OCI-M2 (cell line): ENCODE data around the gene ARHGEF7.

ENCODE experiments used
- DNase-seq: peaks from one replicate; lab custom pipeline; 2025; ENCODE audit not compliant: unreplicated experiment; lab: John Stamatoyannopoulos, UW

The ARHGEF7 gene

GRCh38 chr13:111319998-111320911 is 205.1 kb downstream of the ARHGEF7 start, which contains the start of gene TEX29:
Gene TEX29 (plus strand): TSS chr13:111320642. CDS start chr13:111320891, 249 bp downstream.
- DNase-seq: no peak

DNA sequence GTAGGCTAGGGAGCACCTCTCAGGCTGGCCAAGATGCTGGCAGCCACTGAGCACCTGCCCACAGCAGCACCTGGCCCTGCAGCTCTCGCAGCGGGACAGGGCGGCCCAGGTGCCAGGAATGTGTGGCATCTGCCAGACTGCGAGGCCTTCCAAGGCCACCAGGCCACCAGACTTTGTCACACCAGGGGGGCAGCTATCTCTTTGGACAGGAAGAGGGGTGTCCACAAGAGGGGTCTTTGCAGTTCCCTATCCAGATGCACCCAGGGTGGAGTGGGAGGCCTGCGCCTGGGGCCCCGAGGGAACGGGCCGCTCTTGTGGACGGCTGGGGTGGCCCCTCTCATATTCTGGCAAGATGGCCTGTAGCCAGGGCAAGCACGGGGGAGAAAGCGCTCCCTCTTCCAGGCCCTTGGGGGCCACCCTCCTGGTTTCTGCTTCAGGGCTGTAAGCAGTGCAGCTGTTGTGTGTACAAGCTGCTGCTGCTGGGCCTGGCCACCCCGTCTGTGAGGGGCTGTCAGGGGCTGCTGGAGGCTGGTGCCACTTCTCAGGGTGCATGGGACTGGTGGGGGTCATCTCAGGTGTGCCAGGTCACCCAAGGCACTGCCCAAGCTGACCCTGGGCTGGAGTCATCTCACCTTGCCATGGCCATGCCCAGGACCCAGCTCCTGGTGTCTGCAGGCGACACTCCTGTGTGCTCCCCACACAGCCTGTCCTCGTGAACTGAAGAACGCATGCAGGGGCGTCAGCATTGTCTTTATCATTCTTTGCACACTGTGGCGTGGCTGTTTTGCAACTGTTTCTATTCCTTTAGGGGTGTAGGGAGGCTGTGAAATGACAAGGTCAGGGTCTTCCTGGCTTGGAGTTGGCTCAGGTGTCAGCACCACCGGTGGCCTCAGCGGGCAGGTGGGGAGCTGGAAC is 207.1 kb downstream of the ARHGEF7 start:
- DNase-seq: no peak

DNA sequence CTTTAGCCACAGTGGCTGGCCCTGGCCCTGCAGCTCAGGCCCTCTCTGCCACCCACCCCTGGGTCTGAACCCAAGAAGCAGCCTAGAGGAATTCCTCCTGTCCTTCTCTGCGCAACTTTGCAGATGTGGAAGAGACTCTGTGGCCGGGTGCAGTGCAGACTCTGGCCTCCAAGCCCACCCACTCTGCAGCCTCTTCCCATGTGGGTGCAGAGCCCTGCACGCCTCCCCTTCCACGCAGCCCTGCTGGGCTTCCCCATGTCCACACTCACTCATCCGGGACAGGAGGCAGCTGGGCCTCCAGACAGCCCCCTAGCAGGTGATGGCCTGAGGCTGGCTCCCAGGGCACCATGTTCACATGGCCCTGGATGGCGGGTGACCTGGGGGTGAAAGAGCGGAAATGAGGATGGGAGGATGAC is 207.8 kb downstream of the ARHGEF7 start:
- no peak for DNase-seq

DNA sequence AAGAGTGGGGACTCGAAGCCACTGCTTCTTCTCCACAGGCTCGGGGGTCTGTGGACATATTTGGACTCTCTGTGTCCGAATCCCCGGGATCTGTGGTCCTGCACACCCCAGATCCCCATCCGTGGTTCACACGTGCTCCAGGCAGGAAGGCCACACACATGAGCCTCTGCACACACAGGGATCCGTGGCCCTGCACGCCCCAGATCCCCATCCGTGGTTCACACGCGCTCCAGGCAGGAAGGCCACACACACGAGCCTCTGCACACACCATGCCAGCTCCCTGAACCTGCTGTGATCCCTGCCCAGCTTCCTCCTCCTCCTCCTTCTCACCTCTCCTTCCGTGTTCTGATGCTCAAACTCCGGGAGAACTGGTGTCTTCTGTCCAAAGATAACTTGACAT is 208.4 kb downstream of the ARHGEF7 start:
- DNase-seq: no peak

DNA sequence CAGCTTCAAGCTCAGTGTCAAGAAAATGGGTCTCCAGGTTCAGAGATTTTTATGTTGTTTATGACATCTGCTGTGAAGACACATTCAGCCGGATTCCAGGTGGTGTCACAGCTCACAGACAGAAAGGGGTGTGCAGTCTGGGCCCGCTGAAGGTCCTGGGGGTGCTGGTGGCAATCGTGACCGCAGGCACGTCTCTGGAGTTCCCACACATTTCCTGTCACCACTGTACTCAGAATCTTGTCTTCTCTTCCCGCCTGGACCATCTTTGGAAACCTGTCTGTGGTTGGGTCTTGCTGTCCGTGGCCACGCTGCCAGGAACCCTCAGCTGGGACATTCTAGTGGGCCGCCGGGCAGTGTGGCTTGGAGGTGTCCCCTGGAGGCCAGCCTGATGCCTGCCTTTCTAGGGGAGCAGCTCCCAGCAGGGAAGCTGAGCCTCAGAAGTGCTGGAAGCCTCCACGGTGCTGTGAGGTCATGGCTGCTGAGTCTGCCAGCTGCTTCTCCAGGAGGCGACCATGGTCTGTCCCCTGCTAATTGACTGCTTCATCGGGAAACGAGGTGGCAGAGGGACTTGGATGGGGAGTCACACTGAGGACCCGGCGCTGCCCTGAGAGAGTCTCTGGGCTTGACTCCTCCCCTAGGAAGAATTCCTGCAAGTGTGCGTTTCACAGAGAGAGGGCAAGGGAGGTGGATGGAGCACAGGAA is 209.0 kb downstream of the ARHGEF7 start:
- DNase-seq: no peak

DNA sequence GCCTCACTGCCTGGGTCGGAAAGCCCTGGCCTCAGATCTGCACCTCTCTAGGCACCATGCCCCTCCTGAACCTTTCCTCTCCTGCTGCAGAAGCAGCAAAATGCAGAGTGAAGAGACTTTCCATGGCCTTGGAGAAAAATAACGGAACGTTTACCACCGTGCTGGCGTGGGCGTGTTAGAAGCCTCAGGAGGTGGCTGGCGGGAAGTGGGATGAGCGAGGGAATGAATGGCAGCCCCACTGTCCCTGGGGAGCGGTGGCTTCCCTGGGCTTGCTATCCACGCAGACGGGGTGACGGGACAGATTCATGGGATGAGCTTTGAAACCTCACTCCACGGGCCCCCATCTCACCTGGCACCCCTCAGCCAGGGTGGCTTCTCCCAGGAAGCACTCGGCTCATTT is 209.6 kb downstream of the ARHGEF7 start:
- DNase-seq: no peak

- DNase-seq: no peak
Measured at GRCh38 chr13:111325146-111325890, 210.2 kb downstream of the ARHGEF7 start.

DNA sequence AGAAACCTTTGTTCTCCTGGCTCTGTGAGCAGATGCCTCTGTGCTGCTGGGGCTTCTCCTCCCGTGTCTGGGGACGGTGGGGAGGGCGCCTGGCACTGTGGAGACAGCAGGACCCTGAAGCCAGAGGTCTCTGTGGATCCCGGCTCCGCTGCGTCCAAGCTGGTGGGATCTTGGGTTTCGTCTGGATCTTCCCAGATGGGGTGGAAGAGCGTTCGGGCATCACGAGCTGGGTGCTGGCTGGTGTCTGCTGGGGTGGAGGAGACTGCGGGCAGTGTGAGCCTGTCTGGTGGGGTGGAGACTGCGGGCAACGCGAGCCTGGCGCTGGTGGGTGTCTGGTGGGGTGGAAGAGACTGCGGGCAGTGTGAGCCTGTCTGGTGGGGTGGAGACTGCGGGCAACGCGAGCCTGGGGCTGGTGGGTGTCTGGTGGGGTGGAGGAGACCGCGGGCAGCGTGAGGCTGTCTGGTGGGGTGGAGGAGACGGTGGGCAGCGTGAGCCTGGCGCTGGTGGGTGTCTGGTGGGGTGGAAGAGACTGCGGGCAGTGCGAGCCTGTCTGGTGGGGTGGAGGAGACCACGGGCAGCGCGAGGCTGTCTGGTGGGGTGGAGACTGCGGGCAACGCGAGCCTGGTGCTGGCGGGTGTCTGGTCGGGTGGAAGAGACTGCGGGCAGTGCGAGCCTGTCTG is 211.0 kb downstream of the ARHGEF7 start:
- DNase-seq: no peak

DNA sequence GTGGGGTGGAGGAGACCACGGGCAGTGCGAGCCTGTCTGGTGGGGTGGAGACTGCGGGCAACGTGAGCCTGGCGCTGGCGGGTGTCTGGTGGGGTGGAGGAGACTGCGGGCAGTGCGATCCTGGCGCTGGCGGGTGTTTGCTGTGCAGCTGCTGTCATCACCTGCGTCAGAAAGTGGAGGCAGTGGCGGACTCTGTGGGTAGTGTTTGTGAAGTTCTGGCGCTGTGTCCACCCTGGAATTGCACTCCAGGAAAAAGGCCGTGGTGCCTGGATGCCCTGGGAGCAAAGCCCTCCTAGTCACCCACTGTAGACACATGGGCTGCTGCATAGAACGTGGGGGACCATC is 211.5 kb downstream of the ARHGEF7 start:
- no peak for DNase-seq

DNA sequence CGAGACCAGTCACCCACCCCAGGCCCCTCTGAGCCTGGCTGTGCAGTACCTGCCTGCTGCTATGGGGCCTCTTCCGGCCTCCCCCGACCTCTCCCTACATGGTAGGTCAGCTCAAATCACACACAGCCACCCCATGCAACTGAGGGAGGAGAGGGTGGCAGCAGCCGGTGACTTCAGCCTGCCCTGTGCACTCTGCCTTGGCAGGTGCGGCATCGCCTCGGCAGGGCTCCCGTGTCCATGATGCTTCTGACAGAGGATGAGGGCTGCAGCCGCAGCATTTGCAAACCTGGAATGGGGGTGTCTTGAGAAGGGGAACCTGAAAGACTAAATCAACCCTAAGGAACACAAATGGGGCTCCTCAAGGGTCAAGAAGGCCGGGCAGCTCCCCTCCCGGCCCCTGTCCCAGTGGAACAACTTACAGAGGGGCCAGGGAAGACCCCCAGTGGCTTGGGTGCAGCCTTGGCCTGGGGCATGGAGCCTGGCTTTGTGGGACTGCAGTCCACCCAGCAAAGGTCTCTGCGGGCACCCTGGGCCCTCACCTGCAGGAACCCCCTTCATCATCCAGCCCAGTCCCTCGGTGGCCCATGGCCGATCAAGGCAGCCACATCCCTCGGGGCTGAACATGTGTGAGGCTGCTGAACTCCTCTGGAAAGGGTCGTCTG is 212.0 kb downstream of the ARHGEF7 start:
- no peak for DNase-seq

- DNase-seq: no peak
Measured at GRCh38 chr13:111327730-111328573, 212.8 kb downstream of the ARHGEF7 start.

- no peak for DNase-seq
Measured at GRCh38 chr13:111328574-111329410, 213.7 kb downstream of the ARHGEF7 start.

GRCh38 chr13:111329641-111330040 is 214.5 kb downstream of the ARHGEF7 start:
- DNase-seq: no peak

GRCh38 chr13:111330066-111330610 is 215.0 kb downstream of the ARHGEF7 start:
- DNase-seq: no peak

DNA sequence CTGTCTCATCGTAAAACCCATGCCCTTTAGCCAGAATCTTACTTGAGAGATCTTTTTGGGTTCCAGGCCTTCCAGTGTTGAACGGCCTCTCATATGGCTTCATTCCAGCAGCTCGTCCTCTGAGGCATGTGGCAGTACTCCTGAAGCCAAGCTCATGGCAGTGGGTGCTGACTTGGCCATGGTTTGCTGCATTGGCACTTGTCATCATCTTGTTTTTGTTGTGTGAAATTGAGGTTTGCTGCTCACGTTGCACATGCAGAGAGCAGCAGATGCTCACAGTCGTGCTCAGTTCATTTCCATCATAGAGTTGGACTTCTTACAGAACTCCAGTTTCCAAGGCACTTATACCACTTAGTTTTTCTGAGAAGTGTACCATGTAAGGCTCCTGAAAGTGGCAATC is 220.2 kb downstream of the ARHGEF7 start:
- DNase-seq: no peak

- DNase-seq: no peak
Measured at GRCh38 chr13:111336666-111337065, 221.6 kb downstream of the ARHGEF7 start.

GRCh38 chr13:111337206-111337605 is 222.1 kb downstream of the ARHGEF7 start:
- DNase-seq: no peak
